Smooth muscle cell (in vitro differentiated cells): ENCODE results near the gene GRIN2B. TPM values are rescaled to one million over a fixed set of nuclear protein-coding genes. Genes with fewer than 3 reads are reported as not detected.

ENCODE experiments used
- DNase-seq: peaks from one replicate; lab custom pipeline; 2025; ENCODE audit not compliant: unreplicated experiment; lab: John Stamatoyannopoulos, UW
- H2AFZ ChIP-seq: fragments of 200-600 bp; sonication (generic); 2 replicates; pipeline ENCODE4 v1.6.0; 2016; ENCODE audit warnings: antibody characterized with exemption, low read depth, mild to moderate bottlenecking
- H3F3A ChIP-seq: fragments of 200-600 bp; sonication (generic); 2 replicates; pipeline ENCODE4 v1.6.0; 2017; ENCODE audit warnings: antibody characterized with exemption, low read depth
- H3K27ac ChIP-seq: fragments of 200-600 bp; sonication (generic); 2 replicates; pipeline ENCODE4 v1.5.1; 2016; ENCODE audit warnings: low read depth, mild to moderate bottlenecking
- H3K27me3 ChIP-seq: fragments of 200-600 bp; sonication (generic); 2 replicates; pipeline ENCODE4 v1.6.1; 2016; ENCODE audit warnings: low read depth, mild to moderate bottlenecking
- H3K36me3 ChIP-seq: fragments of 200-600 bp; sonication (generic); 2 replicates; pipeline ENCODE4 v1.5.1; 2016; ENCODE audit warnings: low read depth
- H3K4me1 ChIP-seq: fragments of 200-600 bp; sonication (generic); 2 replicates; pipeline ENCODE4 v1.5.1; 2016; ENCODE audit warnings: low read depth
- H3K4me2 ChIP-seq: fragments of 200-600 bp; sonication (generic); 2 replicates; pipeline ENCODE4 v1.6.0; 2016; ENCODE audit warnings: mild to moderate bottlenecking
- H3K4me3 ChIP-seq: fragments of 200-600 bp; sonication (generic); 2 replicates; pipeline ENCODE4 v1.5.1; 2016; ENCODE audit warnings: mild to moderate bottlenecking
- H3K79me2 ChIP-seq: fragments of 200-600 bp; sonication (generic); 2 replicates; pipeline ENCODE4 v1.6.0; 2016; ENCODE audit warnings: low read depth, mild to moderate bottlenecking
- H3K9ac ChIP-seq: fragments of 200-600 bp; sonication (generic); 2 replicates; pipeline ENCODE4 v1.6.0; 2016; ENCODE audit warnings: low read depth
- H3K9me3 ChIP-seq: fragments of 200-600 bp; sonication (generic); replicated peaks from 2 replicates; pipeline ENCODE4 v1.5.1; 2016; ENCODE audit warnings: low read depth
- H4K20me1 ChIP-seq: fragments of 200-600 bp; sonication (generic); 2 replicates; pipeline ENCODE4 v1.6.0; 2016; ENCODE audit warnings: low read depth
- CTCF ChIP-seq: fragments of 200-600 bp; sonication (generic); IDR thresholded peaks from 2 replicates; pipeline ENCODE4 v1.5.1; 2017; ENCODE audit warnings: borderline replicate concordance, mild to moderate bottlenecking, antibody characterized with exemption; ENCODE audit not compliant: insufficient read depth, poor library complexity, severe bottlenecking
- WGBS: methylation state at CpG from one replicate; pipeline ENCODE4 v1.1.7; 2016; ENCODE audit warnings: low lambda C conversion rate; 5-methylcytosine and 5-hydroxymethylcytosine counted together
- polyA plus RNA-seq: library from polyadenylated mRNA; unstranded; fragments of >200 nt; fragmentation: Nextera tagmentation; extraction: Ambion mirVana; gene quantifications from 2 replicates; pipeline ENCODE4 v1.2.1, GENCODE V29; 2016
- total RNA-seq: library from RNA; depleted of rRNA; stranded (reverse); fragments of >200 nt; gene quantifications from 2 replicates; pipeline ENCODE4 v1.2.3, GENCODE V29; 2014

The GRIN2B gene
- total and polyA plus RNA-seq, 2 experiments from 2014 or later, result not detected

DNA sequence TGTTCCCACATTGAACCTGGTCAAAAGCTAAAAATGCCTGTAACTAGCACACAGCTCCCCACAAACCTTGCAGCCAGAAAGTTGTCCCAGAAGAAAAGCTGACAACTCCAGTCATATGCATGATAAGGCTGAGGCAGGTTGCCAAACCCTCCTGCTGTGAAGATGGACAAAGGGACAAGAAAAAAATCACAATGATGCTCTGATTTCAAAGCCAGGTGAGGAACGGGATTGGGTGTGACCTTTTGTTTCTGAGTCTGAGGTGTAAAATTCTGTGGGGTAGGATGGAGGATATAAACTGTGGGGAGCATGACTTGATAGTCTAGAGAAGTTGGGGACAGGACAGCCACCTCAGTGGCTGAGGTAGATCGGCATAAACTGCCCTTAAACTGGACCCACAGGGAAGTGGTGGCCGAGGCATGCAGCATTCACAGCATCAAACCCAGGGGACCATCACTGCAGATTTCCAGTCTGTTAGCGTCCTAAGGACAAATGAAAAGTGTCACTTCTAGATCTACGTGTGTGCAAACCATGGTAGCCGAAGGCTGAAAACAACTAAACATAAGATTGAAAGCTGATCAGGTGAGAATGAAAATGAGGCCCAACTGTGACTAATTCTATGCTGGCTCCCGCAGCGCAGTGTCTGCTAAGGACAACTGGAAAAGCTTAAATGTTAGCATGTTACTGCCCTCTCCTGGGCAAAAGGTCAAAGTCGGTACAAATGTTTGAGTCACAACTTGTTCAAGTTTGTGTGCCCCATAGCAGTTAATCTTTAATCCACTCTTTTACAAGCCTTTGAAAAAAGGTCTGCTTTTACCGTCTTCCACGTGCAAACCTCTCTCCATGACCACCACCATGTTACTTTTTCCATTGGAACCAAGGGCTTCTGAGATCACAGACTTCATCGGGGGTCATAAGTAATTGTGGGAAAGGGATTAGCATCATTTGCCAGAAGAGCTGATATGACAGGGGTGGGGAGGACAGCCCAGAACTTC is 39.8 kb downstream of the GRIN2B start:
- Histone ChIP-seq H3K27me3 (no peaks in the 10 kb centered on the region), H2AFZ (no peak overlapping the region), H3K27ac (no peak overlapping the region), H3K4me3 (no peak overlapping the region), H3K36me3 (no peaks in the 10 kb centered on the region), H3K4me1 (no peaks in the 10 kb centered on the region), H4K20me1 (no peaks in the 10 kb centered on the region), H3F3A (no peaks in the 10 kb centered on the region), H3K9me3 (no peaks in the 10 kb centered on the region), H3K9ac (no peak overlapping the region), H3K4me2 (no peak overlapping the region), H3K79me2 (no peaks in the 10 kb centered on the region)
- TF ChIP-seq CTCF, result peak; percentile 49
- no peak for DNase-seq
- 20% methylated on average over 12 of the region's 12 CpGs for WGBS

GRCh38 chr12:13940335-13940865 is 41.0 kb downstream of the GRIN2B start:
- Histone ChIP-seq H3K4me3 (no peak overlapping the region), H3K9me3 (no peaks in the 10 kb centered on the region), H3K27me3 (no peaks in the 10 kb centered on the region), H2AFZ (no peak overlapping the region), H3K79me2 (no peaks in the 10 kb centered on the region), H3K27ac (no peak overlapping the region), H3K9ac (no peak overlapping the region), H3K4me1 (no peaks in the 10 kb centered on the region), H3K36me3 (no peaks in the 10 kb centered on the region), H4K20me1 (no peaks in the 10 kb centered on the region), H3F3A (no peaks in the 10 kb centered on the region), H3K4me2 (no peak overlapping the region)
- DNase-seq, result no peak
- no peak for TF ChIP-seq CTCF
- WGBS, result 90% methylated on average over 7 of the region's 7 CpGs

DNA sequence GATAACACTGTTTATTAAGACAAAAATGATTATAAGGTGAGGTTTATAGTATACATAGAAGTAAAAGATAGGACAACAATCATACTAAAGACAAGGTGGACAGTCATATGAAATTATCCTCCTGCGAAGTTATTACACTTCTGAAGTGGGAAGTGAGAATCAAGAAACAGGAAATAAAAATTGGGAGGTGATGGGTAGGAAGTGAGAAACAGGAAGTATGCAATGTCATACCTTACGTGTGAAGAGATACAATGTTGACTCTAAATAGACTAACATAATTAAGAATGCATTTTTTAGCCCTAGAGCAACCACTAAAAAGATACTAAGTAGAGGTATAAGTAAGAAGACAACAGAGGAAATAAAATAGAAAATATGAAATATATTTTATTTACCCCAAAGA is 43.7 kb downstream of the GRIN2B start:
- Histone ChIP-seq H3K27ac (no peak overlapping the region), H3K27me3 (no peaks in the 10 kb centered on the region), H3K79me2 (no peaks in the 10 kb centered on the region), H3K9ac (no peak overlapping the region), H3F3A (no peaks in the 10 kb centered on the region), H3K4me1 (no peaks in the 10 kb centered on the region), H2AFZ (no peak overlapping the region), H3K4me3 (no peak overlapping the region), H3K9me3 (no peaks in the 10 kb centered on the region), H4K20me1 (no peaks in the 10 kb centered on the region), H3K4me2 (no peak overlapping the region), H3K36me3 (no peaks in the 10 kb centered on the region)
- 89% methylated on average over 2 of the region's 2 CpGs for WGBS
- TF ChIP-seq CTCF, result no peak
- no peak for DNase-seq
